Activated naive CD4-positive, alpha-beta T cell treated with Interleukin-2 at 50 U/mL for 16 hours (primary cell): ENCODE data around the gene MAP2.
"Not testable (repeated sequence)": the region's sequence is repeated elsewhere in the genome, so short reads cannot be mapped to it uniquely, and the experiment has no call there.

ENCODE experiments used
- DNase-seq: peaks from one replicate; pipeline ENCODE4 v3.0.0-alpha.2; 2020

MAP2 gene

DNA sequence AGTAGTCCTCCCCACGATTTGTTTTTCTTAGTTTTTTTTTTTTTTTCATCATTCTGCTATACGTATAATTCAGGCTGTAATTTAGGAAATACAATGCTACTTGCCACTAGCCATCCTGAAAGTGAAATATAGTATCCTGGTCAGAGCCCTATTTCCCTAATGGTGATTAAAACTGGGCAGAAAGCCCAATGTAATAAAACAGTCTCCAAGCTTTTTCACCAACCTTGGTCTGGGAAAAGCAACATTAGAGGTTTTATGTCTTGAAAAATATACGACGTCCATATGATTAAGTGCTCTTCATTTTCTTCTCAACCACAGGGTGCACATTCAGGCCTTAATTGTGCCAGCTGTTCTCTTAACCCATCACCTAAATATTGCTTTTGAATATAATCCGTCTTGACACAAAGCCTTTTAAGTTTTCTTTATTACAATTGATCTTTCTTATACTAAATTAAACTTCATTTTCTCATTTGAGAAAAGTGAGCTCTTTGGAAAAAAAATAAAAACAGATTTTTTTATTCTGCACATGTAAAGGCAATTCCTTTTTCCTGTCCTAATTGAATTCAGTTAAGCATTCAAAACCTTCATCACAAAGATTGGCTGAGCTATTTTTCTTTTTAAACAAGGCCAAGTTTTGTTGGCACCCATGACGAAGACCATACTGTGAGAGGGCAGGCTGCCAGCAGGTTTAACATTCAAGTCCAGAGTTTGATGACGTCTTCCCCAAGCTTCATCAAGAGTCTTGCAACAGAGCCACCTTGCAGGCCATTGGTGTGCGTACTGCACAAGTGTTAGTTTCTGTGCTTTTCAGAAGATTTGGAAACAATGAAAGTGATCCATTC, 52.7 kb downstream of the MAP2 start:
- no peak for DNase-seq

DNA sequence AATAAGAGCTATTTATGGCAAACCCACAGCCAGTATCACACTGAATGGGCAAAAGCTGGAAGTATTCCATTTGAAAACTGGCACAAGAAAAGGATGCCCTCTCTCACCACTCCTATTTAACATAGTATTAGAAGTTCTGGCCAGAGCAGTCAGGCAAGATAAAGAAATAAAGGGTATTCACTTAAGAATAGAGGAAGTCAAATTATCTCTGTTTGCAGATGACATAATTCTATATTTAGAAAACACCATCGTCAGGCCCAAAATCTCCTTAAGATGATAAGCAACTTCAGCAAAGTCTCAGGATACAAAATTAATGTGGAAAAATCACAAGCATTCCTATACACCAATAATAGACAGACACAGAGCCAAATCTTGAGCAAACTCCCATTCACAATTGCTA, 68.4 kb downstream of the MAP2 start:
- DNase-seq = not testable (repeated sequence)

GRCh38 chr2:209495068-209495620, 71.3 kb downstream of the MAP2 start:
- not testable (repeated sequence) for DNase-seq

GRCh38 chr2:209495855-209496585, 72.2 kb downstream of the MAP2 start:
- no peak for DNase-seq

- no peak for DNase-seq
Observed at GRCh38 chr2:209496586-209496982, 72.7 kb downstream of the MAP2 start.

GRCh38 chr2:209498614-209499013, 74.8 kb downstream of the MAP2 start:
- DNase-seq = no peak

DNA sequence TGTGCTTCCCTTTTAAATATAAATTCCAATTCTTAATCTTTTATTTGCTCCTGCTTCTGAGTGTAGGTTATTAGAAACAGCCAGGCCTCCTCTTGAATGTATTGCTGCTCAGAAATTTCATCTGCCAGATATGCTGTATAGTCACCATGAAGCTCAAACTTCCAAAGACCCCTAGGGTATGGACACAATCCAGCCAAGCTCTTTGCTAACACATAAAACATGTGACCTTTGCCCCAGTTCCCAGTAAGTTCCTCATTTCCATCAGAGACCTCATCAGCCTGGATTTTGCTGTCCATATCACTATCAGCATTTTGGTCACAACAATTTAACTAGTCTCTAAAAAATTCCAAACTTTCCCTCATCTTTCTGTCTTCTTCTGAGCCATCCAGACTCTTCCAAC, 75.2 kb downstream of the MAP2 start:
- DNase-seq = no peak

- DNase-seq = no peak
Observed at GRCh38 chr2:209501579-209501978, 77.7 kb downstream of the MAP2 start.

DNA sequence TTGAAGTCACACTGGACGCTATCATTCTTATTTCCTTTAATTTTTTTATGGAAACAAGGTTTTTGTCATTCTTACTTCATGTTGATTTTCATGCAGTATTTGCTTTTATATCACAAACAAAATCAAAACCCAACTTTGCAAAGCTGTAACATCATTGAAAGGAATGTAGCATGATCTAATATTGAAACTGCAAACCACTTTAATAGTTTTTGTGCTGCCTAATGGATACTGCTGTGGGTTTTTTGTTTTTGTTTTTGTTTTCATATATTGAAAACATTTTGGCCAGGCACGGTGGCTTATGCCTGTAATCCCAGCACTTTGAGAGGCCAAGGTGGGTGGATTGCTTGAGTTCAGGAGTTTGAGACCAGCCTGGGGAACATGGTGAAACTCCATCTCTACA, 81.6 kb downstream of the MAP2 start:
- no peak for DNase-seq

DNA sequence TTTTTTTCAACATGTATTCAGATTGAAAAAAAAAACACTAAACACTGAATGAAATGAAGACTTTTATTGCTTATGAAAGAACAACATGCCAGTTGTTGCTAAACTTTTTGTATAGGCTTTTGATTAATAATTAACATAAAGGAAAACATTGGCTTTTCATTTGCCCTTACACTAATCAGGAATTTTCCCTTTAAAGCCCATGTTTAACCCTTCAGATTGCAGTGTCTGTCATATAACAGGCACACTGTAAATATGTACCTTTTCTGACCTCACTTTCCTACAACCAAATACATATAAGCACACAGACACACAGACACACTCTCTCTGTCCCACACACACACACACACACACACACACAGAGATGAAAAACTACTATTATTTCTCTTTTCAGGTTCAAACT, 84.4 kb downstream of the MAP2 start:
- DNase-seq = no peak

- DNase-seq = no peak
Observed at GRCh38 chr2:209511637-209512036, 87.8 kb downstream of the MAP2 start.

GRCh38 chr2:209512971-209513370, 89.1 kb downstream of the MAP2 start:
- no peak for DNase-seq

DNA sequence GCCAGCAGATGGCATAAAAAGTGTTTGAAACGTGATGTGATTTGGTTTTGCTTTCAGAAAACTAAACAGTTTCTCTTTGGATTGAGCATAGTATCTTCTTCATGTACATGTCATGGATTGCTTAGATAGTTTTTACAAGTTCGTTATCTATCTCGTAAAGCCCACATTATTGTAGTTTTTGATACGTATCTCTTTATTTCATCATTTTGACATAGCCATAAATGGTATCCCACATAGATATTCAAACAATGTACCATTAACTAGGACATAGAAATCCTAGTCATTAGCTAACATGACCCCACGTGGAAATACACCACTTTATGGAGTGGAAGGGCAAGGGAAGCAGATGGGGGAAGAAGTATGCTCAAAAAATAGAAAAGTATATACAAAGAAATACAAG, 93.6 kb downstream of the MAP2 start:
- DNase-seq = no peak

DNA sequence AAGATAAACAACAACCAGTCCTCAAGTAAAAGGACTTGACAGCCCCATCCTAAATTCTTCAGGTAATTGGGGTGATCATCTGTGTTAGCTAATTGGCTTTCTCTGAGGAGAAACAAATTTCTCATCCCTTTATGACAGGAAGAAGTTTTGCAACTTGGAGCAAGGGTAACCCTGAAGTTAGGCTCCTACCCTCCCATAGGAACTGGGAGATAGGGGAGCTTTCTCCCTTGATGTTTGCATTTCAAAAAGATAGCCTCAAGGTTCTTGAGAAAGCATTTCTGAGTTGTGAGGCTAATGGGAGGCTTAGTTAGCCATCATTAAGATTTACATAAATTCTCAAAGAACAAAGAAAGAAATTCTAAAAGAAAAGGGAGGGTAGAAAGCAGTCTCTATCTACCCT, 95.4 kb downstream of the MAP2 start:
- DNase-seq = no peak

DNA sequence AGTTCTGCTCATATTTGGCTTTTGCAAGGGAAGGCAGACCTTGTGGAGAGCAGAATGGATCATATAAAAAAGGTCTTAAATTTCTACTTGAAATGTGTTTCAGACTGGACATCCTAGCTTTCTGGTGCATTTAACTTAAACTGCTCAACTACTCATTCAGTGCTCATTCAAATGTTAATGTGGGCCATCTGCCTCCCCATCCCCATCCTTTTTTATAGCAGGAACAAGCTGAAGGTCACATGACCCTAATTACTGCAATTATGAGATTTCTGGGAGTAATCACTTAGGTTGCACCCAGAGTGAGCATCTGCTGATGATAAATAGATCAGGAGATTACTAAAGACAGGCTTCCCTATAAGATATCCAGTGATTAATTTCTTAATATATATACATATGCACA, 96.1 kb downstream of the MAP2 start:
- no peak for DNase-seq

DNA sequence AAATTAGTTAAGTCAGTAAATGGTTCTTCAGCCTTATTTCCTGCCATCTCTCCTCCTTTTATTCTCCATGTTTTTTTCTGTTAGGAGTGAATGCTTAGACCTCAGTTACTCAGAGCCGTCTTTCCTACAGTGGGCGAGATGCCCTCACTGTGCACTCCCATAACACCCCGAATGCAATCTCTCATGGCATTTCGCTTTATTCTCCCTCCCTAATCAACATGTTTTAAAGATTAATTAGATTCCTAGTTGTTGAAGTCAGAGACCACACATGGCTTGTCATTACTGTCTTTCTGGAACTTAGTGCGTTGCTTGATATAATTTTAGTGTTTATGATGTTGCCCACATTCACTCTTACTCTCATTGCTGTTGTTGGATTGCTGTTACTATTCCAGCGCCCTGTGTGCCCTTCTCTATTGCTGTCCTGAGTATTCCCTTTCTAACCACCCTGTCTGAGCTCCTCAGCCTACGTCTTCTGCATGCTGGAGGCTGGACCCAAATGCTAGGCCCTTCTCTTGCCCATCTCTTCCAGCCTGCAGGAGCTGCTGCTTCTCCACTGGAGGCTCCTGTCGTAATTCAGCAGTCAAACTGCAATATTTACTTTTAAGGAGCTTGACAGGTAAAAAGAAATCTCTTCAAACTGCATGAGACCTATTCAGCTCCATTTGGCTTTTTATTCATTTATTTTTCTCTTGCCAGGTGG, 99.3 kb downstream of the MAP2 start:
- no peak for DNase-seq

DNA sequence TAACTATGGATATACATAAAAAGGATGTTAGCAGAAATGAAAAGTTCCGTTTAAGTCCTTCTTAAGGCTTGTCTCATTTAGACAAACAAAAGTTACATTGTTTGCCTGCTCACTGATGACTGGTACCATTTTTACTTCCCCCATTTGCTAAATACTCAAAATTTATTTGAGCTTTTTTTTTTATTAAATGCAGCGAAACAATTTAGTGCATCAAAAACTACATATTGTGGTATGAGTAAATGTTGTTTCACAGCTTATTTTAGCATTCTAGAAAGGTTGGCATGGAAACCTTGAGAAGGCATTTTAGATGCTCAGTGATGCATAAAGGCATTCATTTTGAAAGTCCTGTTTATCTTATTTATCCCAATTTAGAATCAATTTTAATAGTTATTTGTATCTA, 100.0 kb downstream of the MAP2 start:
- DNase-seq = no peak

GRCh38 chr2:209525331-209525730, 101.5 kb downstream of the MAP2 start:
- no peak for DNase-seq

GRCh38 chr2:209525834-209526281, 102.0 kb downstream of the MAP2 start:
- no peak for DNase-seq

- DNase-seq = no peak
Observed at GRCh38 chr2:209526561-209526960, 102.7 kb downstream of the MAP2 start.

DNA sequence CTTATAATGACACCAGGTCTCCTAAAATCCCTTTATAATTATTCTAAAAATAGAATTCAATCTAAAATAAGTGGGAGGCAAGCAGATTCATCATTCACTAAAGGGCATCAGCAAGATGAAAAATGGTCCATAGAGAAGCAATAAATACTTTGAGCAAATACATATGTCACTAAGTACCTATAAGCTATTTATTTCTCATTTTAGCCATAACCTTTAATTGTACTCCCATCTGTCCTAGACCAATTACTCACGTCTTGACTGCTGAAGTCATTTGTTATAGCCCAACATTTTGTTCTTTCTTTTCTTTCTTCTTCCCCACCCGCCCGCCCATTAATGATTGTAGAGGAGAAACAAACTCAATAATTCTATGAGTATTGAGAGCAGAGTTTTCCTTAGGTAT, 105.7 kb downstream of the MAP2 start:
- DNase-seq = no peak

DNA sequence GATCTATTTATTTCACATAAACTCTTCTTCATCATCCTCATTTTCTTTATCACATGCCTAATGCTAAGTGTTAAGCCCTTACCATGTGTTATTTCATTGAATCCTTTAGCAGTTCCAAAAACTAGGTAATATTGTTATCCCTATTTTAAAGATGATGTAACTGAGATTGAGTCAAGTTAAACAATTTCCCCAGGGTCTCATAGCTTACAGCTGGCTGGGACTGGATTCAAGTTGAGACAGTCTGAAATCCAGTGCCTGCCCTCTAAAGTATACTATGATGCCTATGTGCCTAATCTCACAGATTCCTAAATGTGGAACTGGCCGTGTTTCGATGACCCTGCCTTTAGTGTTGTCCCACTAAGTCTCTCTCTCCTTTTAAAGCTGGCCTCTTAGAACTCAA, 108.5 kb downstream of the MAP2 start:
- no peak for DNase-seq

DNA sequence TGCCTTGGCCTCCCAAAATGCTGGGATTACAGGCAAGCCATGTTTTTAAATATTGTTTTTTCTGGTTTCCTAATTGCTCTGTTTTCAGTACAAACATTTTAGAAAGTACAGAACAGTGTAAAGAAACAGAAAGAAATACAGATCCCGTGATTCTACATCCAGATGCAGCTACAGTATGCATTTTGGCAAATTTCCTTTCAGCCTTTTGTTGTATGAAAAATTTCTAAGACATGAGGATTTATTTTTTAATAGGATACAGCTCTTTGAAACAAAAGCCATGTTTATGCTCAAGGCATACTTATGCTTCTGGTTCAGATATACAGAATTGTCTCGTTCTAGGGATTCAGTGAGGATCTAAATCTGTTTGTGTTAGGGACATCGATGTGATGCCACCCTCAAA, 109.5 kb downstream of the MAP2 start:
- DNase-seq = no peak
